OCI-LY1 (cell line): ENCODE measurements around the gene TUBB2A.
A peak's percentile ranks its signal among the peaks of the same experiment; 100 is the strongest.
"Not testable (repeated sequence)": the region's sequence is repeated elsewhere in the genome, so short reads cannot be mapped to it uniquely, and the experiment has no call there.

Experiments
- H2AFZ ChIP-seq: fragments of 200-600 bp; sonication (generic), shearing (Covaris generic); 2 replicates; pipeline ENCODE4 v1.6.0; 2014; ENCODE audit warnings: antibody characterized with exemption, mild to moderate bottlenecking, low read length
- H3F3A ChIP-seq: fragments of 200-600 bp; sonication (generic), shearing (Covaris generic); 2 replicates; pipeline ENCODE4 v1.6.0; 2014; ENCODE audit warnings: mild to moderate bottlenecking, antibody characterized with exemption, low read length, moderate library complexity; ENCODE audit not compliant: insufficient read depth
- H3K27ac ChIP-seq: fragments of 200-600 bp; sonication (generic); 2 replicates; pipeline ENCODE4 v1.5.1; 2014; ENCODE audit warnings: low read length, mixed run types, mild to moderate bottlenecking, low read depth; ENCODE audit not compliant: poor library complexity, severe bottlenecking
- H3K27me3 ChIP-seq: fragments of 200-600 bp; sonication (generic); 2 replicates; pipeline ENCODE4 v1.6.0; 2014; ENCODE audit warnings: antibody characterized with exemption, mild to moderate bottlenecking, low read length, moderate library complexity; ENCODE audit not compliant: insufficient read depth
- H3K36me3 ChIP-seq: fragments of 200-600 bp; sonication (generic); 2 replicates; pipeline ENCODE4 v1.6.1; 2014; ENCODE audit warnings: mild to moderate bottlenecking, antibody characterized with exemption, low read length, moderate library complexity, mixed read lengths; ENCODE audit not compliant: insufficient read depth
- H3K4me1 ChIP-seq: fragments of 200-600 bp; sonication (generic); 2 replicates; pipeline ENCODE4 v1.5.1; 2014; ENCODE audit warnings: mild to moderate bottlenecking, low read length, moderate library complexity; ENCODE audit not compliant: insufficient read depth, severe bottlenecking
- H3K4me2 ChIP-seq: fragments of 200-600 bp; sonication (generic), shearing (Covaris generic); 2 replicates; pipeline ENCODE4 v1.6.1; 2014; ENCODE audit warnings: low read length
- H3K4me3 ChIP-seq: fragments of 200-600 bp; sonication (generic); 2 replicates; pipeline ENCODE4 v1.5.1; 2014; ENCODE audit warnings: low read length, low read depth, mild to moderate bottlenecking, mixed read lengths; ENCODE audit not compliant: poor library complexity, severe bottlenecking
- H3K79me2 ChIP-seq: fragments of 200-600 bp; shearing (Covaris generic); 2 replicates; pipeline ENCODE4 v1.6.1; 2016; ENCODE audit warnings: mixed run types, low read length, mixed read lengths; ENCODE audit not compliant: insufficient read depth
- H3K9ac ChIP-seq: fragments of 200-600 bp; sonication (generic), shearing (Covaris generic); 2 replicates; pipeline ENCODE4 v1.6.1; 2014; ENCODE audit warnings: mild to moderate bottlenecking, low read length, mixed read lengths
- H3K9me2 ChIP-seq: fragments of 200-600 bp; sonication (generic), shearing (Covaris generic); 2 replicates; pipeline ENCODE4 v1.6.1; 2014; ENCODE audit warnings: low read depth, mild to moderate bottlenecking, low read length, mixed read lengths
- H3K9me3 ChIP-seq: fragments of 200-600 bp; shearing (Covaris generic); 2 replicates; pipeline ENCODE4 v1.6.1; 2014; ENCODE audit warnings: low read length, mixed read lengths
- H4K20me1 ChIP-seq: fragments of 200-600 bp; sonication (generic), shearing (Covaris generic); 2 replicates; pipeline ENCODE4 v1.6.0; 2016; ENCODE audit warnings: mild to moderate bottlenecking, low read length; ENCODE audit not compliant: insufficient read depth
- CTCF ChIP-seq: fragments of 200-600 bp; sonication (generic), shearing (Covaris generic); IDR thresholded peaks from 2 replicates; pipeline ENCODE4 v1.5.1; 2017; ENCODE audit warnings: mild to moderate bottlenecking, antibody characterized with exemption, low read length, moderate library complexity, mixed read lengths
- EZH2 ChIP-seq: fragments of 200-600 bp; sonication (generic), shearing (Covaris generic); IDR thresholded peaks from 2 replicates; pipeline ENCODE4 v1.8.0; 2017; ENCODE audit warnings: borderline replicate concordance, mixed run types, mild to moderate bottlenecking, antibody characterized with exemption, low read length, moderate library complexity, mixed read lengths

Gene TUBB2A

GRCh38 chr6:3139090-3139903, 18.0 kb downstream of the TUBB2A start:
- Histone ChIP-seq H3K4me1 (peaks cover 24% of the 10 kb centered on the region), H3K9me3 (no peaks in the 10 kb centered on the region), H3K27me3 (no peaks in the 10 kb centered on the region), H3K27ac (peak overlapping the region; percentile 76), H3K36me3 (peaks cover 54% of the 10 kb centered on the region; the same call in 1 of the 2 replicates), H2AFZ (no peak overlapping the region), H3K4me3 (no peak overlapping the region), H3F3A (no peaks in the 10 kb centered on the region), H4K20me1 (no peaks in the 10 kb centered on the region), H3K9ac (peak overlapping the region; percentile 23; the same call in 1 of the 2 replicates), H3K79me2 (no peaks in the 10 kb centered on the region), H3K9me2 (no peaks in the 10 kb centered on the region), H3K4me2 (peak overlapping the region; percentile 26; the same call in 1 of the 2 replicates)
- TF ChIP-seq EZH2 (no peak), CTCF (no peak)

- no peaks in the 10 kb centered on the region for H3F3A ChIP-seq
- H3K27ac ChIP-seq, result peak overlapping the region; percentile 76
- H3K27me3 ChIP-seq, result no peaks in the 10 kb centered on the region
- H4K20me1 ChIP-seq, result no peaks in the 10 kb centered on the region
- TF ChIP-seq CTCF, result no peak
- TF ChIP-seq EZH2, result no peak
- H3K4me1 ChIP-seq, result peaks cover 16% of the 10 kb centered on the region
- H3K4me2 ChIP-seq, result no peak overlapping the region
- H2AFZ ChIP-seq, result no peak overlapping the region
- H3K9me3 ChIP-seq, result no peaks in the 10 kb centered on the region
- no peak overlapping the region for H3K4me3 ChIP-seq
- H3K9ac ChIP-seq, result no peak overlapping the region
- peaks cover 59% of the 10 kb centered on the region for H3K36me3 ChIP-seq
- H3K79me2 ChIP-seq, result no peaks in the 10 kb centered on the region
- H3K9me2 ChIP-seq, result no peaks in the 10 kb centered on the region
Measured at GRCh38 chr6:3138341-3138740, 19.0 kb downstream of the TUBB2A start.

- not testable (repeated sequence) for H3K27me3 ChIP-seq, H3F3A ChIP-seq, H3K79me2 ChIP-seq, H3K4me2 ChIP-seq, H3K9ac ChIP-seq, H3K4me3 ChIP-seq, H3K9me2 ChIP-seq, H3K9me3 ChIP-seq, H2AFZ ChIP-seq, H4K20me1 ChIP-seq, H3K27ac ChIP-seq
- H3K4me1 ChIP-seq, result peaks cover 15% of the 10 kb centered on the region
- H3K36me3 ChIP-seq, result peaks cover 58% of the 10 kb centered on the region
Measured at GRCh38 chr6:3137873-3138272, 19.5 kb downstream of the TUBB2A start.
